Esophagus squamous epithelium (tissue), 4 donors: ENCODE data around the gene ULK4.

ENCODE experiments used
- POLR2A ChIP-seq, 4 donors: fragments of 450-650 bp; IDR thresholded peaks; one replicate each; pipeline ENCODE4 v1.6.1; 2017; ENCODE audit warnings: antibody characterized with exemption in 4 of 4, mild to moderate bottlenecking in 4 of 4, moderate library complexity in 3 of 4
- TF ChIP-seq, protein P1 (sequence below), 6 experiments: fragments of 450-650 bp in 4 of 6; fragments of 200-600 bp in 2 of 6; sonication (generic) in 2 of 6; IDR thresholded peaks; one replicate each; pipeline ENCODE4 v1.5.1; 2016 to 2019; ENCODE audit warnings: antibody characterized with exemption in 6 of 6, mild to moderate bottlenecking in 4 of 6, moderate library complexity in 4 of 6

DNA sequence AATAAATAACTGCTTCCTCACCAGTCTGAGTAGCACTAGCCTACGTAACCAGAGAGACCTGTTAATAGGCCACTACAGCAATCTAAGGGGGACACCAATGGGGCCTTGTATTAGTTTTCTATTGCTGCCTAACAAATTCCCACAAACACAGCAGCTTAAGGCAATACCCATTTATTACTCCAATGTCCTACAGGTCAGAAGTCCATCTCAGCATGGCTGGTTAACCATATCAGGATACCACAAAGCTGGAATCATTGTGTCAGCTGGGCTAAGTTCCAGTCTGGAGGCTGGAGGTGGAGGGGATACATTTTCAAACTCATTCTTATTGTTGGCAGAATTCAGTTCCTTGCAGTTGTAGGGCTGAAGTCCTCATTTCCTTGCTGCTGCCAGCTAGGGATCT lies 331.9 kb downstream of the ULK4 start:
- TF ChIP-seq, protein P1, sequence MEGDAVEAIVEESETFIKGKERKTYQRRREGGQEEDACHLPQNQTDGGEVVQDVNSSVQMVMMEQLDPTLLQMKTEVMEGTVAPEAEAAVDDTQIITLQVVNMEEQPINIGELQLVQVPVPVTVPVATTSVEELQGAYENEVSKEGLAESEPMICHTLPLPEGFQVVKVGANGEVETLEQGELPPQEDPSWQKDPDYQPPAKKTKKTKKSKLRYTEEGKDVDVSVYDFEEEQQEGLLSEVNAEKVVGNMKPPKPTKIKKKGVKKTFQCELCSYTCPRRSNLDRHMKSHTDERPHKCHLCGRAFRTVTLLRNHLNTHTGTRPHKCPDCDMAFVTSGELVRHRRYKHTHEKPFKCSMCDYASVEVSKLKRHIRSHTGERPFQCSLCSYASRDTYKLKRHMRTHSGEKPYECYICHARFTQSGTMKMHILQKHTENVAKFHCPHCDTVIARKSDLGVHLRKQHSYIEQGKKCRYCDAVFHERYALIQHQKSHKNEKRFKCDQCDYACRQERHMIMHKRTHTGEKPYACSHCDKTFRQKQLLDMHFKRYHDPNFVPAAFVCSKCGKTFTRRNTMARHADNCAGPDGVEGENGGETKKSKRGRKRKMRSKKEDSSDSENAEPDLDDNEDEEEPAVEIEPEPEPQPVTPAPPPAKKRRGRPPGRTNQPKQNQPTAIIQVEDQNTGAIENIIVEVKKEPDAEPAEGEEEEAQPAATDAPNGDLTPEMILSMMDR (IDR thresholded peaks at IDR 0.05): no peak
- TF ChIP-seq POLR2A (IDR thresholded peaks at IDR 0.05): no peak
